Gastroesophageal sphincter (tissue), 3 donors: ENCODE data around the gene DEPDC5.

Experiments used
- CTCF ChIP-seq, 4 experiments: fragments of 200-600 bp in 2 of 4; fragments of 450-650 bp in 2 of 4; sonication (generic) in 1 of 4; IDR thresholded peaks; one replicate each; pipeline ENCODE4 v1.5.1; 2017 to 2019; ENCODE audit warnings: antibody characterized with exemption in 4 of 4, mild to moderate bottlenecking in 2 of 4, moderate library complexity in 2 of 4
- EP300 ChIP-seq: sonication (generic); formaldehyde crosslinking; IDR thresholded peaks from one replicate; pipeline ENCODE4 v1.6.1; 2017; ENCODE audit warnings: antibody characterized with exemption, mild to moderate bottlenecking
- POLR2A ChIP-seq, 2 donors: fragments of 450-650 bp; IDR thresholded peaks; one replicate each; pipeline ENCODE4 v1.6.1; 2017; ENCODE audit warnings: antibody characterized with exemption in 2 of 2, mild to moderate bottlenecking in 2 of 2, moderate library complexity in 1 of 2
- POLR2AphosphoS5 ChIP-seq: sonication (generic); formaldehyde crosslinking; IDR thresholded peaks from one replicate; pipeline ENCODE4 v1.6.1; 2017; ENCODE audit warnings: antibody characterized with exemption

GRCh38 chr22:31933406-31933805, 179.6 kb downstream of the DEPDC5 start:
- no peak for TF ChIP-seq CTCF (IDR thresholded peaks at IDR 0.05)
- TF ChIP-seq POLR2AphosphoS5: no peak
- TF ChIP-seq POLR2A (IDR thresholded peaks at IDR 0.05): no peak
- TF ChIP-seq EP300: no peak
